GM18502 (cell line): ENCODE results near the gene CTNNA3.
A peak's percentile ranks its signal among the peaks of the same experiment; 100 is the strongest.

ENCODE experiments used
- ATAC-seq: cut with Tn5 transposase; IDR thresholded peaks from one replicate; pipeline ENCODE4 v1.9.1; 2021; ENCODE audit warnings: mild to moderate bottlenecking; ENCODE audit not compliant: unreplicated experiment, poor library complexity

Gene CTNNA3

GRCh38 chr10:66222462-66223046 lies 1473.4 kb downstream of the CTNNA3 start:
- ATAC-seq: no peak

DNA sequence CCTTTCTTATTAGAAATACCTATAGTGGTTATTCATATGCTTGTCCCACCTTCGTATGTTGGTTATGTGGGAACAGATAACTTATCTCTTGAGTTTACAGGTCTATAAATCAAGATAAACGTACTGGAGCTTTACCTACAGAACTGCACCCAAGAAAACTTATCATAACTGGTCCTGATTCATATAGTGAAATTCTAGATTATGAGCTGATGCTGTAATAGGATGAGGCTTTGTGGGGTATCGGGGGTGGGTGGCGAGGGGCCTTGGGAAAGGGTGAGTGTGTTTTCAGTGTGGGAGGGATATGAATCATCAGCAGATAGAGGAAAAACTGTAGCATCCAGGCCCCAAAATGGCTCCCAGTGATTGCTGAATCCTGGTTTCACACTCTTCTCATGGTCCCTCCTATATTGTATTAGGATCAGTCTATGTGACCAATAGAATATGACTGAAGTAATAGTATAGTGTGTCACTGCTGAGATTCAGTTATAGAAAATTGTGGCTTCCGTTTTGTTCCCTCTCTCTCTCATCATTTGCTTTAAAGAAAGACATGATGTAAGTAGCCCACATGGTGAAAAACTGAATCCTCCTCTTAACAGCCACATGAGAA lies 1476.9 kb downstream of the CTNNA3 start:
- no peak for ATAC-seq

DNA sequence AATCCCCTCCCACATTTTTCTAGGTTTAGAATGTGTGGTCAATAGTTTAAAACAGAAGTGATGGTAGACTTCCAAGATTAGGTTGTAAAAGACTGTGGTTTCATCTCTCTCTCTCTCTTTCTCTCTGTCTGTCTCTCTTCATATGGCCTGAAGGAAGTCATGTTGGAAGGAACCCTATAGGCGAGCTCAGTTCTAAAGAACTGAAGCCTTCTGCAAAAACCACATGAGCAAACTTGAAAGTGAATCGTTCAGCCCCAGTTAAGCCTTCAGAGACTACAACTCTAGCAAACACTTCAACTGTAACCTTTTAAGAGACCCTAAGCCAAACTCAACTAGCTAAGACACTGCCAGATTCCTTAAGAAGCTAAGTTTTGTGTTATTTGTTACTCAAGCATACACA lies 1477.7 kb downstream of the CTNNA3 start:
- ATAC-seq: no peak

DNA sequence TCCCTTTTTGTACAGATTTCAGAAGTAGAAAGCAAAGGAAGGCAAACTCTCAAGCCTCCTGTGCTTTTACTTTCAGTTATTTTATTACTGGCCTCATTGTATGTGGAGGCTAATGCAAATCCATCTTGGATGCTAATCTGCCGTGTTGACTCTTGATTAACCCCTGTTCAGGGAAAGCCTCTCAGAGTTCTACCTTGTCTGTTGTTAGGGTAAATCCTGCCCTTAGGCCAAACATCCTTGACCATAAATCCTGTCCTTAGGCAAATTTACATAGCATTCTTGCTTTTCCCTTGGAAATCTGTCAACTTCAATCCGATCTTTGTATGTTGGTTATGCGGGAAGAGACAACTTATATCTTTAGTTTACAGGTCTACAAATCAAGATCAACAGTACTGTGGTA lies 1480.1 kb downstream of the CTNNA3 start:
- ATAC-seq: no peak

DNA sequence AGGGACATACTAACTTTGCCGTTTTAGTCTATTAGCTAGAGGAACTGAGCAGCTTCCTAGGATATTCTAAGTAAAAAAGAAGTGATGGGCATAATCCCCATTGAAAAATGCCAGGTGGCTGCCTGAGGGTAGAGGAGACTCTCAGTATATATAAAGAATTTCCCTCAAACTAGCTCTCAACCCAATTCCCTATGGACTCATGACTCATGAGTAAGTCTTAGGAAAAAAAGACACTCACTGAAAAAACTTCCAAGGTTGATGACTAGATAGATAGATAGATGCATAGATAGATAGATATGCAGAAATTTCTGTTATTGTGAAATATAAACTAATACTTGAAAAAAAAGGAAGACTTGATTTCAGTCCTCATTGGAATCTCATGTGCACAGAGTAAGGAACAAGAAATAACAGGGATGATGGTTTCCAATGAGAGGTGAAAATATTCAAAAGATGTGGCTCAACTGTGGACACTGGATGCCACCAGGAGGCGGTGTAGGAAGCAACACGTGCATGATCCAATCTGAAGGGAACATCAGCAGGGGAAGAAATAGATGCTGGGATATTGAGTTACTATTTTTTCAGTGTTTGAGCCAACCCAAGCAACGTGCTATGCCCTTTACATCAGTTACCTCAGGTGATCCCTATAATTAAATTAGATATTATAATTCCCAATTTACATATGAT lies 1481.1 kb downstream of the CTNNA3 start:
- no peak for ATAC-seq

DNA sequence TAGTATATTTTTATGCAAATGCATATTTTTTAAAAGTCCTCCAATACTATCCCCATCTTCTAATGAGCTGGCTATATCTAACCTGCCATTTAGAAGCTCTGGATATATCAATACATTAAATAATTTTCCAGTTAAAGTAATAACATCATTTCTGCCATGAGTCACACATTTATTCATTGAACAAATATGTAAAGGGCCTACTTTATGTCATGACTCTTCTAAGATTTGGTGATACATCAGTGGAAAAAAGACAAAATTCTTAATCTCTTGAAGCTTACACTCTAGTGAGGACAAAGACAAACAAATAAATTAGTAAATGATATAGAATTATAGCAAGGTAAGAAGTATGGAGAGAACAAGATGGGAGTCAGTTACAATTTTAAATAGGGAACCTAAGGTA lies 1487.0 kb downstream of the CTNNA3 start:
- no peak for ATAC-seq

DNA sequence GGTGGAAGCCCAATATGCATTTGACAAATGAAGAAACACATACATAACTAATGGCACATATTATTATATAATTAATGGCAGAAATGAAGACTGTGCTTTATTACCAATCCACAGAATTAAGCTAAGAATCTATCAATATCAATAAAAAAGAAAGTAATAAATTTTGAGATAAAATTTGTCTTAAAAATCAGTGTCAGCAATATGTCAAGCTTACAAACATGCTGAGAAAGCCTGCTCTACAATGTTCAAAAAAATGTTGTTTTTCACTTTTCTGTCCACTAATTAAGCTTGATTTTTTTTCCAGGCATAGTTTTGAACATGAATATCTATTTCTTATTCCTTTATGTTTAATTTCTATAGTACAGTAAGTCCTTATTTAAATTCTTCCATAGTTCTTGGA lies 1491.2 kb downstream of the CTNNA3 start:
- ATAC-seq: no peak

DNA sequence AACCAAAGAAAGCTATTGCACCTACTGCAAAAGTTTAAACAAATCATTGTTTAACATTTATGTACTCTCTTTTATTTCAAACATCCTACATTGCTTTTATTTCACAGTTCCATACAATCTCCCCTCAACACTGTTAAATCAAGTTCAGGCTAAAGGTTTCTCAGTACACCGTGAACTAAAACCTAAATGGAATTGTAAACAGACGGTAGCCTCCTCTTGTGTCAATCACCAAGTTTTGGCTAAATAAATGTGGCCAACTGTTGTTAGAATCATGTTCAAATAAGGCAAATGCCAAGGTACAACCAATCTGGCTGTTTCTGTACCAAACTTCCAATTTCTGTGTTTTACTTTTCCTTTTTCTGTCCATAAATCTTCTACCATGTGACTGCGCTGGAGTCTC lies 1493.9 kb downstream of the CTNNA3 start:
- no peak for ATAC-seq

DNA sequence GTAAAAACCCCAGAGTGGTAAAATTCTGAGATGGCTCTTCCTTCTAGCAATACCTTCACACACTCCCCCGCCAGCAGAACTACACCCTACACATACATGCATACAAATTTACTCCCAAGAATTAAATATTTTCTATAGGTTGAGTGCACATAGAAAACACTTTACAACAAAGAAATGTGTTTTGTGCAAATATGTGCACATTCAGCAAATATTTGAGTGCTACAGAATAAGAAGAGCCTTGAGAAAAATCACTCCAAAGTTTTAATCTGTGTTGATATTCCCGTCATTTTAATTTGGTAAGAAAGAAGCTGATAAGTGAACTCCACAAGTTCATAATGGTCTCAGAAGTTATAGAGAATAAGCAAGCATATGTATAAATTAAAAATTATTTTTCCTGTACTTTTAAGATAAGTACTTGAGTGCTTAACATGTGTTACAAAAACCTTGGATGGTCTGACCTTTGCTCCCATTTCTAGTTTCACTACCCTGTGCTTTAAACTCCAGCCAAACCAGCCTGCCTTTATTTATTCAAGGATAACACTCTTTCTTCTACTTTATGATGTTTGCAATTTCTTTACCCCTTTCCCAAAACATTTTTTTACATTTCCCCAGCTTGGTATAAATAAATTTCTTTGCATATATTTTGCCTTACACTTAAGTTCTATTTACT lies 1503.7 kb downstream of the CTNNA3 start:
- no peak for ATAC-seq

- no peak for ATAC-seq
These were observed 1505.6 kb downstream of the CTNNA3 start for GRCh38 chr10:66190413-66190812.

DNA sequence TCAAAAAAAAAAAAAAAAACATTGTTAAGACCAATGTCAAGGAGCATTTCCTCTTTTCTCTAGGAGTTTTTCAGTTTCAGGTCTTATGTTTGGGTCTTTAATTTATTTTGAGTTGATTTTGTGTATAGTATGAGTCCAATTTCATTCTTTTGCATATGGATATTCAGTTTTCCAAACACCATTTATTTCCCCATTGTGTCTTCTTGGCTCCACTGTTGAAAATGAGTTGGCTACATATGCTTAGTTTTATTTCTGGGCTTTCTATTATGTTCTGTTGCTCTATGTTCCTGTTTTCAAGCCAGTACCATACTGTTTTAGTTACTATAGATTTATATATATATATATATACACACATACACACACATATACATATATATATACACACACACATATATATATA lies 1506.7 kb downstream of the CTNNA3 start:
- no peak for ATAC-seq

GRCh38 chr10:66187053-66187733 lies 1508.8 kb downstream of the CTNNA3 start:
- ATAC-seq: no peak

DNA sequence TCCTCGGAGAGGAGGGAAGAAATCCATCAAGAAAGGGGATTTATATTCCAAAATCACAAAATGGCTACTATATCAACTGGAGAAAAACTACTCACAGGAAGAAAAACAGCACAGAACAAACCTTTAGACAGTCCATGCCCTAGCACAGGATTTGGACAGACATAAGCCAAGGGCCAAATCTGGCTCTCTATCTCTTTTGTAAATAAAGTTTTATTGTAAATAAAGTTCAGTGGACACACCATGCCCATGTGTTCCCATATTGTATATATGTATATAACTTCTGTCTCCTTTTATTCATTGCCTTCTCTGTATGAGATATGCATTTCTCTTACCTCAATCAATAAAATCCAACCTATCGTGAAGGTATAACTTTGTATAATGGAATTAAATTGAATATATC lies 1513.0 kb downstream of the CTNNA3 start:
- ATAC-seq: no peak

- ATAC-seq: peak; percentile 90
These were observed 1515.2 kb downstream of the CTNNA3 start for GRCh38 chr10:66180581-66181318.

DNA sequence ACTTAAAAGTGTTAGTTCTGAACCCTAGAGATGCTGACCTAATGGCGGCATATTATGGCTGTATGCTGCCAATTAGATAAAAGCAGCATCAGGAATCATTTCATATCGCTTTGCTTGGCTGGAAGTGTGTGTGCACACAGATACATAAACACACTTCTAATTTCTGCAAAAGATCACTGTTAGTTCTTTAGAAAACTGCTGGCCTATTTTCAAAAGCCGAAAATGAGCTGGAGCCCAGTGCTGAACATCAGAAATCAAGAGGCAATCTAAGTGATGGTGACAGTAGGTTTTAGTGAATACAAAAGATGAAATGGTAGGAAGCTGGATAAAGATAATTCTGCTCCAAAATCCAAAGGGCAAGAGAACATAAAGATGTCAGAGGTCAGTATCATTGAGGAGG lies 1516.0 kb downstream of the CTNNA3 start:
- ATAC-seq: no peak

- no peak for ATAC-seq
These were observed 1519.2 kb downstream of the CTNNA3 start for GRCh38 chr10:66176772-66177171.

DNA sequence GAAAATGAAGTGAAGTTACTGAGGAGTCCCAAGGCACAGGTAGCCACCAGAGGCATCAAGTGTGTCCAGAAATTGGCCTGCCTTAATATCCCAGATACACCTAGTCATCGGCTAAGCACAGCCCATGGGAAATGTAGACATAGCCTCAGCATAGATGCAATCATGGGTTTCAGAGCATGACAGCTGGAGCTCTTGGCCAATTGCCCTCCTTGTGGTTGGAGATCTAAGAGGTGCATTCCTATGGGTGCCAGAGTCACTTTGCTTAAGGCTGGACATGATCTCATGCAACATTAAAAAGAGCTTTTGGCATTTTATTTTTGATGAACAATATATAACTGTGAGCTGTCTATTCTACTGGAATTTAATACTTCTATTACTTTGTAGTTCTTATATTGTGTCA lies 1528.2 kb downstream of the CTNNA3 start:
- no peak for ATAC-seq

DNA sequence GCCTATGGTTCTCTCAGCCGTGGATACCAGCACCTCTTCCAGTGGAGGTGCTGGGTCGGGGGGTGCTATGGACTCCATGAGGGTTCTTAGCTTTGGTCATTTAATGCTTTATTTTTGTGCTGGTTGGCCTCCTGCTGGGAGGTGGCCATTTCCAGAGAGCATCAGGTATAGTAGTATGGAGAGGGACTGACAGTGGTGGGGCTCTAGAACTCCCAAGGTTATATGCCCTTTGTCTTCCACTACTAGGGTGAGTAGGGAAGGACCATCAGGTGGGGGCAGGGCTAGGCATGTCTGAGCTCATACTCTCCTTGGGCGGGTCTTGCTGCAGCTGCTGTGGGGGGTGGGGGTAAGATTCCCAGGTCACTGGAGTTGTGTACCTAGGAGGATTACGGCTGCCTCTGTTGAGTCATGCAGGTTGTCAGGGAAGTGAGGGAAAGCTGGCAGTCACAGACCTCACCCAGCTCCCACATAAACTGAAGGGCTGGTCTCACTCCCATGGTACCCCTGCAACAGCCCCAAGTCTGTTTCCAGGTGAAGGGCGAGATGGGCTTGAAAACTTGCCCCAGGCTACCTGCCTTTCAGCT lies 1533.3 kb downstream of the CTNNA3 start:
- no peak for ATAC-seq

DNA sequence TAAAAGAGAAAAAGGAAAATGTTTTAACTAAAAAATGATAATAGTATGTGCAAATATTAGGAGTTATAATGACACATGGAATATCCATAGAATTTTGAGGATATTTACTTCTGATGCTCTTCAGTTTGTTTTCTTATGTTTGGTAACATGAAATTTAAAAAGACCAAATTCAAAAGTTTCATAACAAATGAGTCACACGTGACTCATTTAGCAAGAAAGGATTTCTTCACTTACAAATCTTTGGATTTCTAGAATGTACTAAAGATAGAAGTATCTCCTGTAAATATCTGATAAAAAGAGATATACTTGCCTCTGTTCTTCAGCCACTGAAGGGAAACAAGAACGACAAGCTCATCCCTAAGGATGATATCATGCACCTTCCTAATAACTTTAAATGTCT lies 1544.6 kb downstream of the CTNNA3 start:
- no peak for ATAC-seq

DNA sequence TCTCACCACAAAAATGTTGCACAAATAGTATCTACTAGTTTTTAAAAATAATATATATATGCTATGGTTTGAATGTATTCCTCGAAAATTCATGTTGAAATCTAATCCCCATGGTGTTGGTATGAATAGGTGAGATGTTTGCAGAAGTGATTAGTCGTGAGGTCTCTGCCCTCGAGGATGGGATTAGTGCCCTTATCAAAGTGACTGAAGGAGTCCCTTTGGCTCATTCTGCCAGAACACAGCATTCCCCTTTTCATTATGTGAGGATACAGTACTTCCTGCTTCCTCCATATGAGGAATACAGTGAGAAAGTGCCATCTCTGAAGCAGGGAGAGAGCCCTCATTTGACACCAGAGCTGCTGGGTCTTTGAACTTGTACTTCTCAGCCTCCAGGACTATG lies 1547.7 kb downstream of the CTNNA3 start:
- ATAC-seq: no peak
